Left lung (tissue), 10 donors: ENCODE data around the gene MAN1A1. TPM values are rescaled to one million over a fixed set of nuclear protein-coding genes. Genes with fewer than 3 reads are reported as not detected.

Experiments
- ATAC-seq: fragments of 200-7000 bp; cut with Tn5 transposase; one replicate; pipeline ENCODE4 v1.9.1; 2020; ENCODE audit warnings: moderate library complexity
- DNase-seq, 4 donors: peaks; one replicate each; pipeline ENCODE4 v3.0.0-alpha.2; 2013 to 2020
- H3K27ac ChIP-seq, 2 donors: fragments of 200-600 bp; sonication (generic) in 1 of 2; one replicate each; pipeline versions ENCODE4 v1.5.0 to v1.8.0; 2020 to 2021
- H3K27me3 ChIP-seq, 2 donors: fragments of 200-600 bp; sonication (generic) in 1 of 2; one replicate each; pipeline versions ENCODE4 v1.5.0 to v1.8.0; 2020 to 2021
- H3K36me3 ChIP-seq, 2 donors: fragments of 200-600 bp; sonication (generic) in 1 of 2; one replicate each; pipeline versions ENCODE4 v1.5.0 to v1.8.0; 2020 to 2021
- H3K4me1 ChIP-seq, 2 donors: fragments of 200-600 bp; one replicate each; pipeline ENCODE4 v1.8.0; 2021
- H3K4me3 ChIP-seq, 2 donors: fragments of 200-600 bp; sonication (generic) in 1 of 2; one replicate each; pipeline versions ENCODE4 v1.5.0 to v1.8.0; 2020 to 2021; ENCODE audit warnings: mild to moderate bottlenecking in 1 of 2
- H3K9me3 ChIP-seq, 2 donors: fragments of 200-600 bp; sonication (generic) in 1 of 2; one replicate each; pipeline versions ENCODE4 v1.5.0 to v1.8.0; 2020 to 2021
- CTCF ChIP-seq, 2 donors: fragments of 200-600 bp; sonication (generic) in 1 of 2; IDR thresholded peaks; one replicate each; pipeline versions ENCODE4 v1.5.0 to v1.8.0; 2021; ENCODE audit warnings: antibody characterized with exemption in 2 of 2
- intact Hi-C, 2 donors: fragments of 100-400 bp; cut with DNase I; formaldehyde crosslinking; loops; one replicate each; pipeline versions ENCODE4 v1.11.2 to v1.14.2; 2022
- polyA plus RNA-seq, 6 donors: library from polyadenylated mRNA; unstranded; fragments of 120-200 nt; gene quantifications; one replicate each; pipeline ENCODE4 v1.2.1, GENCODE V29; 2013; ENCODE audit not compliant: insufficient read length in 6 of 6
- total RNA-seq, 2 donors: library from RNA; stranded (reverse); fragmentation: NEBNext Ultra II Directional; extraction: Animal tissue kit (Norgen Biotek cat#: 25700); gene quantifications; one replicate each; pipeline ENCODE4 v1.2.1, GENCODE V29; 2021
- donor health status: DM: no; HTN: yes; CAD: no.
- donor health status: DM: no; HTN: no; CAD: no.

MAN1A1 gene
- total and polyA plus RNA-seq, 8 donors = 49.6 to 76.6 (median 58.1) TPM

- H3K36me3 ChIP-seq = peaks cover 0 to 4% of the 10 kb centered on the region in 2 donors
- DNase-seq (no peak), ATAC-seq (no peak)
- H3K27me3 ChIP-seq = no peaks in the 10 kb centered on the region
- no peak overlapping the region for H3K27ac ChIP-seq
- intact Hi-C loops = no loop called here
- TF ChIP-seq CTCF (IDR thresholded peaks at IDR 0.05) = no peak
- H3K9me3 ChIP-seq = peaks cover 0 to 13% of the 10 kb centered on the region in 2 donors
- H3K4me1 ChIP-seq = no peaks in the 10 kb centered on the region
- H3K4me3 ChIP-seq = no peak overlapping the region
Observed at GRCh38 chr6:119274197-119274595, 75.4 kb downstream of the MAN1A1 start.

GRCh38 chr6:119273272-119274196 lies 76.0 kb downstream of the MAN1A1 start:
- DNase-seq (peak in 2 of 4 donors; percentile 69 to 70), ATAC-seq (peak; percentile 40)
- H3K4me1 ChIP-seq = no peaks in the 10 kb centered on the region
- no peak overlapping the region for H3K4me3 ChIP-seq
- H3K27ac ChIP-seq = no peak overlapping the region
- no peak for TF ChIP-seq CTCF (IDR thresholded peaks at IDR 0.05)
- peaks cover 0 to 10% of the 10 kb centered on the region in 2 donors for H3K36me3 ChIP-seq
- no peaks in the 10 kb centered on the region for H3K27me3 ChIP-seq
- peaks cover 0 to 13% of the 10 kb centered on the region in 2 donors for H3K9me3 ChIP-seq
- intact Hi-C loops = no loop called here

GRCh38 chr6:119270545-119270944 lies 79.0 kb downstream of the MAN1A1 start:
- no peak overlapping the region for H3K4me3 ChIP-seq
- intact Hi-C loops = no loop called here

GRCh38 chr6:119269266-119270103 lies 80.1 kb downstream of the MAN1A1 start:
- Histone ChIP-seq H3K27ac (no peak overlapping the region), H3K27me3 (no peaks in the 10 kb centered on the region), H3K9me3 (peaks cover 0 to 13% of the 10 kb centered on the region in 2 donors), H3K4me1 (no peaks in the 10 kb centered on the region), H3K36me3 (peaks cover 0 to 7% of the 10 kb centered on the region in 2 donors), H3K4me3 (no peak overlapping the region)
- DNase-seq (no peak), ATAC-seq (no peak)
- intact Hi-C loops = no loop called here
- no peak for TF ChIP-seq CTCF (IDR thresholded peaks at IDR 0.05)

More at GRCh38 chr6:119270545-119270944, 79.0 kb downstream of the MAN1A1 start:
- H3K4me1 ChIP-seq = no peaks in the 10 kb centered on the region
- DNase-seq = no peak
- no peaks in the 10 kb centered on the region for H3K27me3 ChIP-seq
- H3K9me3 ChIP-seq = peaks cover 0 to 13% of the 10 kb centered on the region in 2 donors
- no peak overlapping the region for H3K27ac ChIP-seq
- peaks cover 0 to 7% of the 10 kb centered on the region in 2 donors for H3K36me3 ChIP-seq
- no peak for TF ChIP-seq CTCF (IDR thresholded peaks at IDR 0.05)
- ATAC-seq = no peak
